GM19455 (cell line): ENCODE measurements around the gene DHTKD1.
A peak's percentile ranks its signal among the peaks of the same experiment; 100 is the strongest.

Source experiments
- ATAC-seq: cut with Tn5 transposase; IDR thresholded peaks from one replicate; pipeline ENCODE4 v1.9.1; 2021; ENCODE audit not compliant: unreplicated experiment

Gene DHTKD1, protein sequence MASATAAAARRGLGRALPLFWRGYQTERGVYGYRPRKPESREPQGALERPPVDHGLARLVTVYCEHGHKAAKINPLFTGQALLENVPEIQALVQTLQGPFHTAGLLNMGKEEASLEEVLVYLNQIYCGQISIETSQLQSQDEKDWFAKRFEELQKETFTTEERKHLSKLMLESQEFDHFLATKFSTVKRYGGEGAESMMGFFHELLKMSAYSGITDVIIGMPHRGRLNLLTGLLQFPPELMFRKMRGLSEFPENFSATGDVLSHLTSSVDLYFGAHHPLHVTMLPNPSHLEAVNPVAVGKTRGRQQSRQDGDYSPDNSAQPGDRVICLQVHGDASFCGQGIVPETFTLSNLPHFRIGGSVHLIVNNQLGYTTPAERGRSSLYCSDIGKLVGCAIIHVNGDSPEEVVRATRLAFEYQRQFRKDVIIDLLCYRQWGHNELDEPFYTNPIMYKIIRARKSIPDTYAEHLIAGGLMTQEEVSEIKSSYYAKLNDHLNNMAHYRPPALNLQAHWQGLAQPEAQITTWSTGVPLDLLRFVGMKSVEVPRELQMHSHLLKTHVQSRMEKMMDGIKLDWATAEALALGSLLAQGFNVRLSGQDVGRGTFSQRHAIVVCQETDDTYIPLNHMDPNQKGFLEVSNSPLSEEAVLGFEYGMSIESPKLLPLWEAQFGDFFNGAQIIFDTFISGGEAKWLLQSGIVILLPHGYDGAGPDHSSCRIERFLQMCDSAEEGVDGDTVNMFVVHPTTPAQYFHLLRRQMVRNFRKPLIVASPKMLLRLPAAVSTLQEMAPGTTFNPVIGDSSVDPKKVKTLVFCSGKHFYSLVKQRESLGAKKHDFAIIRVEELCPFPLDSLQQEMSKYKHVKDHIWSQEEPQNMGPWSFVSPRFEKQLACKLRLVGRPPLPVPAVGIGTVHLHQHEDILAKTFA

DNA sequence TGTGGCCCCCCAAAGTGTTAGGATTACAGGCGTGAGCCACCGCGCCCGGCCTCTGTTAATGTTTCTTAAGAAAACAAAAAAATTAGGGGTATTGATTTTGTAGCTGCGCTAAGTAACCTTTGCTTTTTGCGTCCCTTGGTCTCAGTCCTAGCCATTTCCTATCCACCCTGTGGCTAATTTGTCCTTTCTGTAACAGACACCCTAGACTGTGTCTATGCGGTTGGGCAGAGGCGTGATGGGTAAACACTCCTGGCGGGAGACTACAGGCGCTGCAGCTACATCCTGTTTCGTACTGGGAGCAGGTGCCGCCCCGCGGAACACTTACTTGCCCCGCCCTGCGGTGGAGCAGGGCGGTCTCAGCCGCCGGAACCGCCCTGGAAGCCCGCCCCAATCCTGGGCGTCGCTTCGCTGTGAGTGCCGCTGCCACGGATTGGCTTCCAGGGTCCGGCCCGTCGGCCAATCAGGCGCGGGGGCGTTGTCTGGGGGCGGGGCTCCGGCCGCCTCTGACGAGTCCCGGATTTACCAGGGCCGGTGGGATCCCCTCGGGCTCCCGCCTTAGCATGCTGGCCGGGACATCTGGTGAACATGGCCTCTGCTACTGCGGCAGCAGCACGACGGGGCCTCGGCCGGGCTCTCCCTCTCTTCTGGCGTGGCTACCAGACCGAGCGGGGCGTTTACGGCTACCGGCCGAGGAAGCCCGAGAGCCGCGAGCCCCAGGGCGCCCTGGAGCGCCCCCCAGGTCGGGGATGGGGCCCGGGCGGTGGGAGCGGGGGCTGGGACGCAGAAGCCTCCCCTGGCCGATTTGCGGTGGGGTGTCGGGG lies at the start of gene DHTKD1:
DHTKD1 (plus strand) TSS at position 506 of the 821 bp plus-strand sequence; CDS start at position 586, 80 bp downstream.
- ATAC-seq = peak; percentile 94

- no peak for ATAC-seq
Observed at GRCh38 chr10:12019283-12019971, 49.3 kb upstream of the DHTKD1 start.

GRCh38 chr10:12020574-12020973 lies 48.2 kb upstream of the DHTKD1 start:
- no peak for ATAC-seq

DNA sequence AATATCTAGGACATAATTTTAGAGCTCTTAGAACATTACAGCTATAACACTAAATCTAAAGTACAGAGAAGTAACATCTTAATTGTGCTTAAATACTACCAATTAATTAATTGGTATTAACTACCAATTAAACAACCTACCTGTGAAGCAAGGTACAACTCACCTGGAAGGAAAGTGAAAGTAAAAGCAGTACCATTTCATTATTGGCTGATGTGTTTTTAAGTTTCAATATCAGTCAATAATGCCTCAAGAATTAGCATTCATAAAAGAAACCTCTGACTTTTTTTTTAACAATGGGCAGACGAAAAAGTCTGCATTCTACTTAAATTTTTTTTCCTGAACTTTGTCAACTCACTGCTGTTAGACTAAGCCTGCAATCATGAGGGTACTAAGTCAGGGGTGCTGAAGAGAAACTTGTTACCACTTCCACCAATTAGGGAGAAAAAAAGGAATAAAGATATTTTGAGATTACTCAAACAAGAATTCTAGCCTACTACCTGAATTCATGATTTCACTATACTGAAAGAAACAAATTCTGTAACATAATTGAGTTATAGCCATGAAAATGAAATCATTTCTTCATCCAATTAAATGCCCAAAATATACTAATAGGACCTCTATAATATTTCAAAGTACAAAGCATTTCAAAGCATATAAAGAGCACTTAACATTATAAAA lies 46.0 kb upstream of the DHTKD1 start:
- ATAC-seq = no peak

- ATAC-seq = no peak
Observed at GRCh38 chr10:12025591-12025990, 43.2 kb upstream of the DHTKD1 start.

GRCh38 chr10:12027539-12027938 lies 41.2 kb upstream of the DHTKD1 start:
- peak; percentile 72 for ATAC-seq

- no peak for ATAC-seq
Observed at GRCh38 chr10:12031404-12031803, 37.4 kb upstream of the DHTKD1 start.

GRCh38 chr10:12036073-12036655 lies 32.6 kb upstream of the DHTKD1 start:
- no peak for ATAC-seq

DNA sequence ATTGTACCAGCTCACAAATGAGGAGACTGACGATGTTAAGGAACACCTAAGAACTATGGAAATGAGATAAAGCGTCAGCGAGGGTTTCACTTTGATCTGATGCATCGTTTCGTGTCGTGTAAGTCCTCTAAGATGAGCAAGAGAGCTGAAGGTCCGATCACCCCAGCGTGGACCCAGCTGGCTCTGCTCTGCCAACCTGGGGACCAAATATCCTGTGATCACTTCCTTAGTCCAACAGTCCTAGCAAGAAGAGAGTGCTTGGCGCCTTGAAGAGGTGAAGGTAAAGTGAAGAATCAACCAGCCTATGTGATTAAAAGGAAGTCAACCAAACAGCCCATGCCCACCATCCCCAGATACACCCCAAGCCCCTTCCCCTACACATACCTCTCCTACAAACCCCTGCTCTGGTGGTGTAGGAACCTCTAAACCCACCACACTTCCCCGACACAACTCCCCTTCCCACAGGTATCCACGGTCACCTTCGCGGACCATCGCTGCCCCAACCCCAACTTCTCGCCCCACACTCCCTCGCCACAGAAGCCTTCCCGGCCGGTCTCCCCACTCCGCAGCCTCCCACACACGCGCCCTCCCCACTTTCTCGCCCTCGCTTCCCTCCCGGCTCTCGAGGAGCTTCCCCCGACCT lies 26.9 kb upstream of the DHTKD1 start:
- ATAC-seq = peak; percentile 1

DNA sequence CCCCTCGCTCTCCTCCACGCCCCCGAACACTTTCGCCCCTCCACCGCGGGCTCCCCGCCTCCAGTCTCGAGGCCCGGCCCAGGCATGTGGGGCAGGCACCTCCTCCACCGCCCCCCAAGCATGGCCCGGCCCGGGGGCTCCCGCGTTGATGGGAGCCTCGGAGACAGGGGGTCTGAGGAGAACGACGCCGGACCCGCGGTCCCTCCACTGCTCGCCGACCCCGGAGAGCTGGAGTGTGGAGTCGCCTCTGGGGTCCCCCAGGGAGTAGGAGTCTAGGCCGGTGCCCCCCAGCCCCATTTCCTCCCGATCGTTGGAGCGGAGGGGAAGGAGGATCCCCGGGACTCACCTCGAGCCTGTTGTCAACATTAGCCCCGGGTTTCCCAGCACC lies 26.4 kb upstream of the DHTKD1 start:
- ATAC-seq = peak; percentile 9

DNA sequence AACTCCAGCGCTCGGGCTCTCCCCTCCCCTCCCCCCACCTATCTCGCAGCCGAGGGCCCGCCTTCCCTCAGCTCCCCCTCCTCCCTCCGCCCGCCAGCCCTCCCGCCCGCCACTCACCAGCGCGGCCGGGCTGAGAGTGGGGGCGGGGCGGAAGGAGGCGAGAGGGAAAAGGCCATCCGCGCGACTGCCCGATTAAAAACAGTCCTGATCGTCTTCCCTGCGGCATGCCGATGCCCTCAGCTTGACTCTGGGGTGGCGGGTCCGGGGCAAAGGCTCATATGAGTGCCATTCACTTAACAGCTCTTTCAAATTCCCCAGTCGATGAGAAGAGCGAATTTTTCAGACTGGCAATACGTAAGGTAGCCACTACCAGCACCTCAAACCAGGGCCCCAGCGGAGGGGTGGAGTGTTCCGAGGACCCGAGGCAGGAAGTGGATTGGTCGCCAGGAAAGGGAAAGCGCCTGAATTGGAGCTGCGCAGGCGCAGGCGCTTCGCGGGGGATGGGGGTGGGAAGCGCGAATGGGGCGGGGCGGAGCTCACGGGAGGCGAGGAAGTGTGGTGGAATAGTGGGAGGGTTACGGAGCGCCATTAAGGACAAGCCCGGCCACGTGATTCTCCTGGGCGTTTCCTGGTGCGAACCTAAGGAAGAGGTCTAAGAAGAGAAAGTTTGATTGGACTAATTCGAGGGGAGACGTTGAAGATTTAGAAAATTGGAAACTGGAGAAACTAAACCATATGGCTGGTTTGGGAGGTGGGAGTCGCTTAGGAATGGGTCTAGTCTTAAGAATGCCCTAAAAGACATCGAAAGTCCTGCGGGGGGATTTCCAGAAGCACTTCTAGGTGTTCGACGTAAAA lies 25.7 kb upstream of the DHTKD1 start, which contains the start of gene UPF2:
UPF2 (minus strand) TSS at position 13 of the 855 bp plus-strand sequence. CDS start 7,386 bp downstream, outside the sequence.
- ATAC-seq = peak; percentile 51

DNA sequence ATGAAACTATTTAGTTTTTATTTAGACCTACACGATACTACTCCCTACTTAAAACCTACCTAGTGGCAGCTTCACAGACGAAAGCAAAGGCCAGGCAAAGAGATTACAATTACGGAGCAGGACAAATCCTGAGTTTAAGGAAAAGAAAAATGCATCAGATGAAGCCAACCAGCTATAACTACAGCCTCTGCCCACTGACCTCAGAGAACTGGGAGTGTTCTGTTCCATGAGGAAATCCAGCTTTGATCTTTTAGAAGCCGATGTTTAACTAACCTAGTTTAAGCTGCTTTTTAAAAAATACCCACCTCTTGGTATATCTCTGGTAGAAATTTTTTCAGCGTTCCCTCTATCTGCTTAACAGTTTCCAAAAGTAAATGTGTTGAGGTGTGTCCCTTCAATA lies 23.2 kb upstream of the DHTKD1 start:
- no peak for ATAC-seq

GRCh38 chr10:12048547-12048946 lies 20.2 kb upstream of the DHTKD1 start:
- peak; percentile 36 for ATAC-seq

- ATAC-seq = no peak
Observed at GRCh38 chr10:12050528-12050927, 18.2 kb upstream of the DHTKD1 start.

- ATAC-seq = no peak
Observed at GRCh38 chr10:12051241-12051640, 17.5 kb upstream of the DHTKD1 start.

DNA sequence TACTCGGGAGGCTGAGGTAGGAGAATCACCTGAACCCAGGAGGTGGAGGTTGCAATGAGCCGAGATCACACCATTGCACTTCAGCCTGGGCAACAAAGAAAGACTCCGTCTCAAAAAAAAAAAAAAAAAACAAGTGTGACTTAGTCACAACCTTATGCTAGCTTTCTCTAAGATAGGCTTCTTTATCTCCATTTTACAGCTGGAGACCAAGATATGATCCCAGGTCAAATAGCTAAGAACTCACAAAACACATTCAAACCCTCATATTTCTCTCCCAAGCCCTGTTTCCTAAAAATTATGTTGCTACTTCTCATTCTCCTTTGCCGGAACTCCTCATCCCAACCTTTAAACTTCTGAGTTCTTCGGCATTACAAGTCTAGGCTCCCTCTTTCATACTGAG lies 13.0 kb upstream of the DHTKD1 start:
- ATAC-seq = no peak

- ATAC-seq = no peak
Observed at GRCh38 chr10:12056748-12057147, 12.0 kb upstream of the DHTKD1 start.

DNA sequence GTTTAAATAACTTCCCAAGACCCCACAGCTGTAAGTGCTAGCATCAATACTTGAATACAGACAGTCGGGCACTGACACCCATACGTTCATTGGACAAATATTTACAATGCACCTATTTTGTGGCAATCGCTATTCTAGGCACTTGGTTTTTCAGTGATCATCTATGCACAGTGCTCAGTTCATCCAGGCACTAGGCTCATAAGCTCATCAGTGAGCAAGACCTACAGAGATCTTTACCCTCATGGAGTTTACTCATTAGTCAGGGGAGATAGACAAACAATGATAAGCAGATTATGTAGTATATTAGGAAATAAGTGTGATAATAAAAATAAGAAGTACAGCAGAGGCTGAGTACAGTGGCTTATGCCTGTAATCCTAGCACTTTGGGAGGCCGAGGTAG lies 7.6 kb upstream of the DHTKD1 start:
- ATAC-seq = no peak
